ENCODE results near the gene RFC4.

Gene RFC4

DNA sequence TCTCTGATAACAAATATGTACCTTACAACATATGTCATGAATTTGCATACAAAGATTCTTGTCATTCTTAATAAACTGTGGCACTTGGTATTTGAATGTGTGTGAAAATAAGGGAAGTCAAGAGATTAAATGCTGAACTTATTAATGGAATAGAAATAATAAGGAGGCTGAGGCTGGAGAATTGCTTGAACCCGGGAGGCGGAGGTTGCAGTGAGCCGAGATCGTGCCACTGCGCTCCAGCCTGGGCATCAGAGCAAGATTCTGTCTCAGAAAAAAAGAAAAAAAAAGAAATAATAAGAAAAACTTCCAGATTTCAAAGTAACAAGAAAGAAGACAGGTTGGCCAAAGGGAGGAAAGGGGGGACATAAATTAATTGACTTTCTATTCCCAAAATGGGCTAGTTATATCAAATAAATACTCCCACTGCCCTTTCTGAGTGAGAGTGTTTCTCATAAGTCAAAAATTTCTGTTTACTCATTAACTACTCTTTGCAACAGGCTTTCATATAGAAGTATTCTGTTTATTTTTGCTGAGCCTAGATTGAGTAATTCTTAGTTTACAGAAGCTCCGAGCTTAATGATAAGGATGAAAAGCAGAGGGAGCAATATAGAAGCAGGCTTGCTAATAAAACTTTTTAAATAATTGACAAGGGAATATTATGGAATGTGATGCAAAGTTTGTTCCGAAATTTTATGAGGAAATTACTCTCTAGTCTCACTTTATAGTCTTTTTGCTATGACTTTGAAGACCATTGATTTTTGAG lies 63.5 kb downstream of the RFC4 start:
- no peak for DNase-seq
